Renal pelvis (tissue), 4 donors: ENCODE data around the gene SH3RF1. TPM values are rescaled to one million over a fixed set of nuclear protein-coding genes. Genes with fewer than 3 reads are reported as not detected.

ENCODE experiments used
- DNase-seq: peaks from one replicate; pipeline ENCODE4 v3.0.0-alpha.2; 2013
- polyA plus RNA-seq, 3 donors: library from polyadenylated mRNA; unstranded; fragments of 120-200 nt; gene quantifications; one replicate each; pipeline ENCODE4 v1.2.1, GENCODE V29; 2013; ENCODE audit not compliant: insufficient read length in 3 of 3

Gene SH3RF1
- polyA plus RNA-seq, 3 donors = 27.9 to 32.2 (median 29.5) TPM

DNA sequence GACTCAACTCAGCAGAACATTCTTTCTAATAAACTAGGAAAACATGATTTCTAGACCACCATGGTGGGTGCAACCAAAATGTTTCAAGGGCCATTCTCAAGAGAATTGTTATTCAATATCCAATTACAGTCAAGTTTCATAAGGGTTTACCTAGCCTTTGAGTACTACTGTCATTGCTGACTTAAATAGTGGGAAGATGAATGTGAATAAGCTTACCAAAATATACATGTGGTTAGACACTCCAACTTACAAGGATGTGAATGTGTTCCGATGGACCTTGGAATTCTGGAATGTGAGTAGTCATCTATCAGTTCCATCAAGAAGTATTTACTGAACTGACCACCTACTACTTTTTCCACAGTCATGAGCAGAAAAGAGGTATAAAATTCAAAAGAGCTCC is 16.9 kb downstream of the SH3RF1 start:
- no peak for DNase-seq

DNA sequence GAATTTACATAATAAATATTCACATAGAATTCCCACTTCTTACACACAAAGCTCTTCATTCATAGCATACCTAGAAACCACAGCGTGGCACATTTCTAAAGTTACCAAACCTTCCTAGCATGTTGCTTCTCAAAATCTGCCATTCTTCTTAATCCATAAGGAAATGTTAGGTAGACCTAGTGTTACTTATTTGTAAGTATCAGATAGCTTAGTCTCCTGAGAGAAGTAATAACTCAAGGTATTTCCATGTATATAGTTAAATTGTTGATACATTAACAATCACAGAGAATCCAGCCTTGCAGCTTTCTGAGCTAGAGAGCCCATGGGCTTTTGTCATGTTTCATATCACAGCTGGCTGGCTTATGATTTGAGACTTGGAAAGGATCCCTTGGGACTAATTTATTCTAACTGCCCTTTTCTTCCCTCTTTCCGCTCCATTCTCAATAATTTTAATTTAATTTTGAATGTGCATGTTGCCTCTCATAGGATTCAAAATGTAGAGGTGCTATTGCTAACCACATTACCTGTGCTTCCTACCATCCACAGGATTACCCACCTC is 17.6 kb downstream of the SH3RF1 start:
- DNase-seq = no peak

DNA sequence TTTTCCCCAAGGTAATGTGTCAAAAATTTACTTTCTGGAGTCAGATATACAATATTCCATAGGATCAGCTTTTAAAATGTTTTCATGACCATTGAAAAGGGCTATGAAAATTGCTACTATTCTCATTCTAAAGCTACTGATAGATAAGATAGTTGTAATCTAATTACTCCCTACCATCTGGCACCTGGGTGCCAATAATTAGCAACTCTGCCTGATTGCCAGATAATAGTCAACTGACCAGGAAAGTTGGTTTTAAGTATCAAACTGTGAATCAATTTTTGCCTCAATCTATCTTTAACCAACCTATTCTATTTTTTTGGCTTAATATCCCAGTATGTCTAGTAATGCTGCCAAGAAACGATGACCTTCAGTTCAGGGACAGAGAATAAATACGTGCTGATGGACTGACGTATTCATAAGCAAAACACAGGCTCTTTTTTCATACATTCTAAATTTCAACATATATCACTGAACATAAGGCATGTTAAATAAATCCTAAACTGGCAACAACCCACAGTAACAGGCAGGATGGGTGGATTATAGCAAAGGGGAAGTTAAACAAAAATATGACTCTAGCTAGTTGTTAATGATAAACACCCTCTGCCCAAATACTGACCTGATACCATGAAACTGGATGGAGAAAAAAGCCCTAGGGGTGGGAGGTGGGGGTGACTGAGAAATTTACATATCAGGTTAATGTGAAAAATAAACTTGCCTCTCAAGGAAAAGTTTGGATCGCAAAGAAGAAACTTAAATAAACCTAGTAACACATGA is 18.2 kb downstream of the SH3RF1 start:
- DNase-seq = no peak

DNA sequence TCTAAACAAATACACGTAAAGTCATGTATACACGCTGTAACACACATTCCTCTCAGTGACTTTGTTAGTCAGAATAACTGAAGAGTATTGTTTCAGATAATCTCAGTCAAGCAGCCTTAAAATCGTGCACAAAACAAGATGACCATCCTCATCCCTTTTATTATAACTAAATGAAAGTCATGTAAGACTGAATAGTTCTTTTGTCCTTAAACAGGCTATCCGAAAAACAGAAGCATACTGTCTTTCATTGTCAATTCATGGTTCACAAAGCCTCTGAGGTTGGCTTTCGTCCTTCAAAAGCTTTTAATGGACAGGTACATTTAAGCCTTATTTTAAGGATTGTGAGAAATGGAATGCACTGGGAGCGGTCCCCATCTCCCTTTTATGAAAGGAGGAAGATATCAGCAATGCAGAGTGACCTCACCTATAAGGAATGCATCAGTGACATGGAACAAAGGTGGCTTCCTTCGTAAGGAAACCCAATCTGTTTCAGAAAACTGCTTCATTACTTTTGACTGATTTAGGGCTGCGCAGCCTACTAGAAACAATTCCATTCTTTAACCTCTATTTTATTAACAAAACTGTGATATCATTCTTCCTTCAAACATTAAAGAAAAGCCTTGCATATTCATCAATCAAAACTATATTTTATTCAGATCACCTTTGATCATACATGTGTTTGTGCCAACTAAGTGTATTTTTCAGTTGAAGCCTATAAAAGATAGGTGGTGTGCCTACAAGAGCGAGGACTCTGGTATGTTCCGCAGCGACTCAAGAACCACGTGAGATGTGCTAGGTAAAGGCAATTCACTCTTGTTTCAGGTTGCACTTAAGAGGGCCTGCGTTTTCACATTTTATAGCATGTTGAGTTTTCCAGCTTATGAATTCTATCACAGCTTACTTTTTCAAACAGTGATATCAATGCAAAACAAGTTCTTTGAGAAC is 19.2 kb downstream of the SH3RF1 start:
- peak; percentile 85 for DNase-seq

DNA sequence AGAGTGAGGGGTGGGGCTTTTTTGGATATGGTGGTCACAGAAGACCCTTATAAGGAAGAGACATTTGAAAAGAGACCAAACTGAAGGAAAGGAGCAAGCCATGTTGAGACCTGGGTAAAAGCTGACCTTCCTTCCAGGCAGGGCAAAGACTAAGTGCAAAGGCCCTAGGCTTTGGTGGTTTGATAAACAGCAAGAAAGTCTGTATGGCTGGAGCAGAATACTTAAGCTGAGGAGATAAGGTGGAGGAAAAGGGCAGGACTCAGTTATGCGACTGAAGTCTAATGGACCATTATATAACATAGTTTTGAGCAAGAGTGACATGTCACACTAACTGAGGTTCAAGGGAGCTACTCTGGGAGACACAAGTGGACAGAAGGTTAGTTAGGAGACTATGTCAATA is 20.0 kb downstream of the SH3RF1 start:
- no peak for DNase-seq

DNA sequence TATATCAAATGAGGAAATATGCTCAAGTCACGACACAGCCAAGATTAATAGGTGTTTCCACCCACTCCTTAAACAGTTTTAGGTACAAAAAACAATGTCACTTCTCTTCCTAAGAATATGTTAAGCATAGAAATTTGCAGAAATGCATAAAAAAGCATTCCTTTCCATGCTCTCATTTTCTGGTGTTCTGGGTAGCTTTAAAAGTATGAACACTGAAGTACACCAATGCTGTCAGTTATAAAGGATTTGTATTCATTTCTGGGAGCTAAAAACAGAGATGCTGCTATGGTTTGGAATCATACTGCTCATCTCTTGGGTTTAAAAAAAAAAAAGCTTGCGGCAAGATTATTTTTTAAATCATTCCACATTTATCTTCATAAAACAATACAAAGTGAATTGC is 20.8 kb downstream of the SH3RF1 start:
- no peak for DNase-seq

DNA sequence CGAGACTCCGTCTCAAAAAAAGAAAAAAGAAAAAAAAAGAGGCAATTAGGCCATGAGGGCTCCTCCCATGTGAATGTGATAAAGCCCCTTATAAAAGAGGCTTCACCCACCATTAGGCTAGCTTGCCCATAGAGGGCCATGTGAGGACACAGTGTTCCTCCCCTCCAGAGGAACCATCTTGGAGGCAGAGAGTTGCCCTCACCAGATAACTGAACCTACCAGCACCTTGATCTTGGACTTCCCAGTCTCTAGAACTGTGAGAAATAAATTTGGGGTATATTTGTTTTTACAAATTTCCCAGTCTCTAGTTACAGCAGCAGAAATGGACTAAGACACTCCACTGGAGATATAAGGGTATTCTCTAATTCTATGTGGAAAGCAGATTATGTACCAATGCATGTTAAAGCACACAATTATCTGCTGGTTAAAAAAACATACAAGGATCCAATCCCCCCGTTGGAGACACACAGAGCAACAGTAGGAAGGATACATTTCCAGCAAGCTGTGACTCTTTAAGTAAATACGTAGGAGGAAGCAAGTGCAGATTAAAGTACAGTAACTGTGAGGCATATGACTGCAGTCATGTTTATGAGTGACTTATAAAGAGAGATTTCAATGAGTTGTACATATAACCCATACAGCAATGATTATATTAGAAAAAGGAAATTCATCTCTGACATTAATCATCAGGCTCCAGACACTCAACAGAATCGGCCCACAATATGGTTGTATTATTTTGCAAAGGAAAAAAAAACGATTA is 21.4 kb downstream of the SH3RF1 start:
- DNase-seq = no peak

DNA sequence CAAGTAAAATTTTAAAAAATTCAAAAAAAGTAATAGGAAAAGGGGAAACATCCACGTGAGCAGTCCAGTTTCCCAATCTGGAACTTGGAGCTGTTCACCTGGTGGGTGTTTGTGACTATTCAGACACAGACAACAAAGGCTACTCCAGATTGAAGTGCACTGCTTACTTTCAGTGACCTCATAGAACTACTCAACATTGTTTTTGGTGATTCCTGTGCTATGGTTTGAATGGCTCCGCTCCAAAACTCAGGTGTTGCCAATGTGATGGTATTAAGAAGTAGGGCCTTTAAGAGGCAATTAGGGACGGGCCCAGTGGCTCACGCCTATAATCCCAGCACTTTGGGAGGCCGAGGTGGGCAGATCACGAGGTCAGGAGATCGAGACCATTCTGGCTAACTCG is 22.1 kb downstream of the SH3RF1 start:
- DNase-seq = no peak

DNA sequence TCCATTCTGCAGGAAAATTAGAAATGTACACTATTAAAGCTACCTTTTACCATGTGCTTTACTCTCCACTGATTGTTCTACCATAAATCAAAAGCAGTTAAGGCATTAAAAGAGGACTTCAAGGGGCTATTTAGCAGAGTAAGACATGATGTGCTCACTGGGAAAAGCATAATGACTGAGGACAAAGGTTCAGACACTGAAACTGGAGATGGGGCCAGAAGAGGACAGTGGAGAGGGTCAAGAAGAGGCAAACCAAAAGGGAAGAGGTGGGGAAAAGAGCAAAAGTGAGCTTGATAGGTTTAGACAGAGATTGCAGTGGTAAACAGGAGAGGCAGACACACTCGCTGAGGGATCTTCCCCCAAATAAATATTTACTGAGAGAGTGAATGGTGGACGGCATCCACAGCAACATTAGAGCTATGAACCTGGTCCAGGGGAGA is 23.8 kb downstream of the SH3RF1 start:
- DNase-seq = no peak

DNA sequence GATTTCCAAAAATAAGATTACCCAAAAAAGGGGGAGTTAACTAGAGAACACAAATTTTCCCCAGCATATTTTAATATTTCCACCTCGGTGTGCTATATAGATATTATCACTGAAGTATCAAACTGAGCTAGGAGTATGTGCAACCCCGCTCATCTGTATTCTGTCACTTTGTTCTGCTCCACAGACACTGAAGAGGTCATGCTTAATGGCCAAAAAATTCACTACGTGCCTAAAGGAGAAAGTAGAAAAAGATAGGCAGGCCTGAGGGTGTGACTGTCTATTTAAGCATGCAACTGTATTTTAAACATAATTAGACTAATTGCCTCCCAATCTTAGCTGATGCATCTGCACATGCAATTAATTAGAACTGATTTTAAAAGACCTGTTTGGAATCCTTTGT is 24.5 kb downstream of the SH3RF1 start:
- no peak for DNase-seq

DNA sequence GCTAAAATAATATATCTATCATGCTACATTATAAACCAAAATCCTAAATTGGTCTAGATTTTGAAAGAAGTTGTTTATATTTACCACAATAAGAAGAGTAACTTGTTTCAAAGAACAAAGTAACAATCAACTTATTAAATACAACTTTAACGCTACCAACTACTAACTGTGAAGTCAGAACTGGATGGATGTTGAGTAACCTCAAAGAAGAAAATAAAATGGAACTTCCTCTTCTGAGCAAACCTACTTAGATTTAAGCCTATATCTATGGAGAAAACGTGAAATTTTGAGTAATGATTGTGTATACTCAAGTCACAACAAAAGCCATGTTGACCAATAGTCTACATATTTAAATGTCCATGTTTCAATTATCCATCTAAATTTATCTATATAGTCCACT is 25.7 kb downstream of the SH3RF1 start:
- no peak for DNase-seq

DNA sequence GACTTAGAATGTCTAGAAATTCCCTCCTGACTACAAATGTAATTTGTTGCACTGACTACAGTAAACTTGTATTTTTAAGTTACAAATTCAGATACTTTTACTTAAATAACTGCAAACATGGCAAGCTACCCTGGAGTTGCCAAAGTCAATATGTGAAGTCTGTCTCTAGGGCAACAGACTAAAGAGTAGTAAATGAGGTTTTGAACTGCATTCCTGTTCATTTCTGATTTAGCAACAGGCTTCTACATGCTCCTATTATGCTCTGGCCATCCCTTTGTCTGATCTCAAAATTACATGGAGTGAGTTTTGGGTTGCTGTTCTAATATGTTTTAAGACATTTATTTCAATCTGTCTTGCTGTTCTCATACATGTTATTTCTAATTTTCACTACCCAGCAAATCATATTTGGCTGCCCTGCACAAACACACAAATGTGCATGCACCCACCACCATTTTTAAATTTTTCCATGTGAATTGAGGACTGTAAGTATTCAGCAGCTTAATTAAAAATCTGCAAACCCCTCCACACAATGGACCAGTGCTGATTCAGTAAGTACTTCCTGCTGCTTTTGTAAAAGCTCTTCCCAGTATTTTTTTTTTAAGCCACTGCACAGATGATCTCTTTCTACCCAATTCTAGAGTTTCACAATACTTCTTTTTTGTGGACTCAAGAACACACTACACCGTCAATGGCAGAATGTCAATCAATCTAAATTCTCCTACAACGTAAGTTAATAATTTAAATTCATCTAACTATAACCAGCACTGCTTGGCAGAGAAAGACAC is 26.7 kb downstream of the SH3RF1 start:
- DNase-seq = no peak

DNA sequence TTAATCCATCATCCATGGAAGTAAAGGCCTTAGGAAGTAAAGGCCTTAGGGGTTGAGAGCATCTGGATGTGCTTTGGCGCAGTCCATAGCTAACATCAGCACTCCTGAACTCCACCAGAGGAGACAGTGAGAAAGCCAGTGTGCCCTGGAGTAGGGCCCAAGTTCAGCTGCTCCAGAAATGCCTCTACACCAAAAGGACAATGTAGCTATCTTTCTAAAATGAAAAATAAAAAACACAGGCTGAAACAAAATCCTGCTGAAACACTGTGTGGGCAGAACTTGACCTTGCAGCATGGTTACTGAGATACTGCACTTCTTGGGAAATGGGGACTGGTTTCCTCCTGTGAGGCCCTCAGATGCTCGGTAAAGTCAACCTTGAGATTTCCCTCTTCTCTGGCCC is 29.3 kb downstream of the SH3RF1 start:
- no peak for DNase-seq

DNA sequence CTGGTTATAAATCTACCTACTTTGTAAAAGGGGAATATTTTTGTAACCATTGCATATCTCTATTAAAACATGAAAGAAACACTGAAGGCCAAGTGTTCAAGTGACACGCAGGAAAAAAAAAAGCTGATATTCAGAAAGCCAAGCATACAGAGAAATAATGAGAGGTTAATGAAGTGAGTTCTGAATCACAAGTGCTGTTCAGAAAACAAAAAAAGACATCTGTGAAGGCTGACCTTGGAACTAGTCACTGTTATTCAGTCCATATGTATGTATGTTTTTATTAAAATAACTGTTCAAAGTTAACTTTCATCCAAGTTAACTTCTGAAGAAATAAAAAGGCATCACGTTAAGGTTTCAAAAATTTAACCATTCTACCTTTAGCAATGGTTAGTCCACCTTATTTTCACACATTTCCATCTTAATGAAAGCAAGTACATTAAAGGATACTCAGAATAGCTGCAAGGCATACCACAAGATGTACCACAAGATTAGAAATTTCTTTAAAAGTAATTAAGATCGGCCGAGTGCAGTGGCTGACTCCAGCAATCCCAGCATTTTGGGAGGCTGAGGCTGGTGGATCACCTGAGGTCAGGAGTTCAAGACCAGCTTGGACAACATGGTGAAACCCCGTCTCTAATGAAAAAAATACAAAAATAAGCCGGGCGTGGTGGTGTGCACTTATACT is 31.4 kb downstream of the SH3RF1 start:
- no peak for DNase-seq

DNA sequence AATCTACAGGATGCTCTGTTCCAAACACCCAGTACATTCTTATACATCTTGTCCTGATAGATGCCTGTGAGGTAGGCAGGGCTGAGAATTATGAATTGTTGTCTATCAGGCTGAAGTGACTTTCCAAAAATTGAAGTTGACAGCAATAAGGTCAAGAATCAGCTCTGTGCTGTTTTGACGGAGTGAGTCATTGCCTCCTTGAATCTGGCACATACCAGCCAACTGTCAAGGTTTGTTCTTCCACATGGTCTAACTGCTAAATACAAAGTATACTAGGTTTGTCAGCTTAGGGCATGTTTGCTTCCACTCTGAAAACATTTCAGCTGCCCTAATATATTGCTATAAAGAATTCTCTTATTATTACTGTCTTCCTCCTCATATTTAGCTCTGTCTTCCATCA is 32.3 kb downstream of the SH3RF1 start:
- DNase-seq = no peak

DNA sequence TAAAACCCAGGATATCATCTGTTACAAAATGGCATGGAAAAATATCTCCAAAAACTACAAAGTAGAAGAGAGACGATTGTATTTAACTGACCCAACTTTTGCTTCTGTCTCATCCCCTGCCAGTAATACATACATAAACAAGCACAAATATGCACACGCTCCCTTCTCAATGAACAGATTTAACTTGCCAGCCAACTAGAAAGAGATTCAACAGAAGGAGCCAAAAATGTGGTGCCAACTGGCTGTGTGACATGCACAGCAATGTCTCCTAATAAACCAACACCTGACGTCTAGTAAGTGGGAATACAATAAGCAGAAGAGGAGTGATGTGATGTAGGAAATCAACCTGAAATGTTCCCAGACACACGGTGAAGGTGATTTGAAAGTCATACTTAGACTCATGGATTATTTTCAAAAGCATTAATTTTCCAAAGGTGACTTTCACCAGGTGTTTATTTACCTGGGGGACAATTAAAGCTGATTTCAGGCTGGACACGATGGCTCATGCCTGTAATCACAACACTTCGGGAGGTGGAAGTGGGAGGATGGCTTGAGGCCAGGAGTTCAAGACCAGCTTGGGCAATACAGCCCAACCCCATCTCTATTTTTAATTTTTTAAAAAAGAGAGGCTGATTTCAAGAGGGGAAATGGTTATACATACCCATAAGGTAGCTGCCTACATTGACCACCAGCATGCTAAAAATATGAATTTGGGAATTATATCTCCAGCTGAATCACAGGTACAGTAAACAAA is 33.7 kb downstream of the SH3RF1 start:
- no peak for DNase-seq

DNA sequence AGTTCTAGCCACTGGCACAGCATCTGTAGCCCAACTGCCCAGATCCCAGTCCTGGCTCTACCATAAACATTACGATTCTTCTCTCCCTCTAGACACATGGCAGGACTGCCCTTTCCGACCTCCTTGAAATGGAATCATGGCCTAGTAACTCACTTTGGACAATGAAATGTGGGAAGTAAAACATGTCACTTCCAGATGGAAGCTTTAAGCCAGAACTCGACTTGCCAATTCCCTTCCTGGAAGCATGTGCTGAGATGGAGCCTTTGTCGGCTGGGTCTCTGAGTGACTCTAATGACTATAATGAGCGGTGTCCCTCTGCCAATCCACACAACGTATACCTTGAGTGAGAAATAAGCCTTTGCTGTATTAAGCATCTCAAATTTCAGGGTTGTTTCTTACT is 34.7 kb downstream of the SH3RF1 start:
- no peak for DNase-seq

DNA sequence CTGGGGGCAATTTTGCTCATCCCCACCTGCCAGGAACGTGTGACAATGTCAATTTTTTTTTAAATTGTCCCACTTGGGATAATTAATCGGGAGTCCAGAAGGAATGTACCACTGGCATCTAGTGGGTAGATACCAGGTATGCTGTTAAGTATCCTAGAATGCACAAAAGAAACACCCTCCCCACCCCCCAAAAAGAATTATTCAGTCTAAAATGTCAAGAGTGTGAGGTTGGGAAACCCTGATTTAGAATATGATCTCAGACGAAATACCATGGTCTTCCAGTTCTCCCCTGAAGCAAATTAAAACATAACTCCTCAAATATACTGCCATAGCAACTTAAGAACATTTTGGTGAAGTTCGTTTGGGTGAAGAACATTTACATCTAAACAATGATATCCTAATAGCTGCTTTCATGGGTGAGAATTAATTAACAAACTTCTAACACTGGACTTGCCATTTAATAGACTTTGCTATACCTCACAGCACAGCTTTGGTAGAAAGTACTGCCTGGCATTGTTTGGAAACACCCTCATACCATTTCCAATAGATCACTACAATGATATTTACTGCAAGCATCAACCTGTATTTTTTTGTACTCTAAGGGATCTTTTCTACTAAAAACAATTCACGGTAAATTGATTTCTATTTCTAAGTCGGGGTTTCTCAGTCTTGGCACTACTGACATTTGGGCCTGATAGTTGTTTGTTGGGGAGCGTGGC is 36.5 kb downstream of the SH3RF1 start:
- DNase-seq = no peak

DNA sequence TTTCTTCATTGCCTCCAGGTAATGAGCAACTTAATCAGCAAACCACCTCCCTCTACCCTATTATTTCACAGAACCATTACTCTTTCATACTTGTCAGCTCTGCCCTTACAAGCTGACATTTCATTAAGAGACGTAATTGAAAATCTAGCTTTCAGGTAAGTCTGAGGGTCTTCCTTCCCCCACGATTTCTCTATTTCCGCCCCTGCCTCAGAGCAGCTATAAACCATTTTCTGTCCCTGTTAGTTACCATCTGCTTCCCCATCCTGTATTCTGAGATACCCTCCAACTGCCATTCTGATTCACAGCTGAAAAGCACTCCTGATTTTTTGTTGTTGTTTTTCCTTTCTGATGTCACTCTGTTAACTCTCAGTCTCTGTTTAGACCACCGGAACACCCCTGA is 37.1 kb downstream of the SH3RF1 start:
- no peak for DNase-seq
